Left kidney (tissue), 2 donors: ENCODE data around the gene INPP4B. TPM values are rescaled to one million over a fixed set of nuclear protein-coding genes. Genes with fewer than 3 reads are reported as not detected.
"Not testable (repeated sequence)": the region's sequence is repeated elsewhere in the genome, so short reads cannot be mapped to it uniquely, and the experiment has no call there.

ENCODE experiments used
- DNase-seq: peaks from one replicate; pipeline ENCODE4 v3.0.0-alpha.2; 2013
- polyA plus RNA-seq: library from polyadenylated mRNA; unstranded; fragments of 120-200 nt; gene quantifications from one replicate; pipeline ENCODE4 v1.2.1, GENCODE V29; 2013; ENCODE audit not compliant: insufficient read length

Gene INPP4B
- polyA plus RNA-seq, 1 donor = 8.4 TPM

GRCh38 chr4:142411993-142412392 lies 434.1 kb downstream of the INPP4B start:
- no peak for DNase-seq

- DNase-seq = no peak
Observed at GRCh38 chr4:142408003-142408441, 438.1 kb downstream of the INPP4B start.

- DNase-seq = no peak
Observed at GRCh38 chr4:142407596-142407995, 438.5 kb downstream of the INPP4B start.

GRCh38 chr4:142406917-142407501 lies 439.1 kb downstream of the INPP4B start:
- DNase-seq = no peak

GRCh38 chr4:142406499-142406835 lies 439.6 kb downstream of the INPP4B start:
- peak; percentile 13 for DNase-seq

GRCh38 chr4:142405695-142406498 lies 440.2 kb downstream of the INPP4B start:
- peak; percentile 29 for DNase-seq

- peak; percentile 64 for DNase-seq
Observed at GRCh38 chr4:142405021-142405694, 440.9 kb downstream of the INPP4B start.

- DNase-seq = no peak
Observed at GRCh38 chr4:142404191-142404611, 441.9 kb downstream of the INPP4B start.

GRCh38 chr4:142402900-142403299 lies 443.2 kb downstream of the INPP4B start:
- no peak for DNase-seq

GRCh38 chr4:142402156-142402555 lies 443.9 kb downstream of the INPP4B start:
- no peak for DNase-seq

- not testable (repeated sequence) for DNase-seq
Observed at GRCh38 chr4:142397364-142397991, 448.6 kb downstream of the INPP4B start.

- no peak for DNase-seq
Observed at GRCh38 chr4:142396279-142396678, 449.8 kb downstream of the INPP4B start.

GRCh38 chr4:142393127-142393526 lies 453.0 kb downstream of the INPP4B start:
- DNase-seq = no peak

- DNase-seq = no peak
Observed at GRCh38 chr4:142386856-142387255, 459.2 kb downstream of the INPP4B start.

- no peak for DNase-seq
Observed at GRCh38 chr4:142386449-142386848, 459.7 kb downstream of the INPP4B start.

GRCh38 chr4:142383800-142384470 lies 462.2 kb downstream of the INPP4B start:
- DNase-seq = no peak

- no peak for DNase-seq
Observed at GRCh38 chr4:142383354-142383753, 462.7 kb downstream of the INPP4B start.

- no peak for DNase-seq
Observed at GRCh38 chr4:142380052-142380602, 466.0 kb downstream of the INPP4B start.

- DNase-seq = no peak
Observed at GRCh38 chr4:142379277-142380051, 466.6 kb downstream of the INPP4B start.

- DNase-seq = no peak
Observed at GRCh38 chr4:142378179-142378578, 467.9 kb downstream of the INPP4B start.
